ENCODE results near the gene C2orf76.

The C2orf76 gene

GRCh38 chr2:119319593-119319992 lies 47.0 kb downstream of the C2orf76 start:
- Histone ChIP-seq H3K36me3 (ENCODE audit: control insufficient read depth in 1 of 2, insufficient read depth in 2 of 2, low read length in 2 of 2) (no peaks in the 10 kb centered on the region), H2AK5ac (ENCODE audit: low read length) (no peak overlapping the region), H3K4me2 (ENCODE audit: low read length) (no peak overlapping the region), H4K91ac (ENCODE audit: low read depth, low read length) (no peak overlapping the region), H3K9me3 (ENCODE audit: insufficient read depth, low read depth, low read length) (no peaks in the 10 kb centered on the region), H3K79me2 (ENCODE audit: control insufficient read depth, insufficient read depth, low read length, poor library complexity) (no peaks in the 10 kb centered on the region), H4K8ac (ENCODE audit: low read depth, low read length) (no peak overlapping the region), H2BK120ac (ENCODE audit: insufficient read depth, low read length, poor library complexity) (no peak overlapping the region), H3K4ac (ENCODE audit: low read depth, low read length) (no peak overlapping the region), H2BK5ac (ENCODE audit: low read depth, low read length, poor library complexity) (no peak overlapping the region), H3K79me1 (ENCODE audit: low read length) (no peaks in the 10 kb centered on the region), H3K4me1 (ENCODE audit: control insufficient read depth in 1 of 2, insufficient read depth in 2 of 2, low read length in 2 of 2) (peaks cover 0 to 7% of the 10 kb centered on the region in 2 experiments), H3K27me3 (ENCODE audit: insufficient read depth, low read length) (no peaks in the 10 kb centered on the region), H3K14ac (ENCODE audit: low read length) (no peak overlapping the region), H3K27ac (ENCODE audit: low read depth, low read length) (no peak overlapping the region), H4K12ac (ENCODE audit: low read depth, low read length) (no peak overlapping the region), H3K18ac (ENCODE audit: low read length) (no peak overlapping the region), H3K4me3 (ENCODE audit: low read depth, low read length) (no peak overlapping the region), H3K23ac (ENCODE audit: low read length) (no peak overlapping the region), H2BK12ac (ENCODE audit: low read length) (no peak overlapping the region), H3K9ac (ENCODE audit: low read length) (no peak overlapping the region), H2AFZ (ENCODE audit: insufficient read depth, low read length, poor library complexity) (no peak overlapping the region)
- no peak for DNase-seq
- no CpG with 5 or more reads among the region's 7 CpGs for WGBS (ENCODE audit: extremely low coverage, insufficient coverage, insufficient read length)

- Histone ChIP-seq H3K27ac (ENCODE audit: low read depth, low read length) (peak overlapping the region; percentile 44), H3K9me3 (ENCODE audit: insufficient read depth, low read depth, low read length) (no peaks in the 10 kb centered on the region), H3K36me3 (ENCODE audit: control insufficient read depth in 1 of 2, insufficient read depth in 2 of 2, low read length in 2 of 2) (no peaks in the 10 kb centered on the region), H4K91ac (ENCODE audit: low read depth, low read length) (no peak overlapping the region), H2BK5ac (ENCODE audit: low read depth, low read length, poor library complexity) (no peak overlapping the region), H3K79me1 (ENCODE audit: low read length) (no peaks in the 10 kb centered on the region), H3K79me2 (ENCODE audit: control insufficient read depth, insufficient read depth, low read length, poor library complexity) (no peaks in the 10 kb centered on the region), H3K9ac (ENCODE audit: low read length) (no peak overlapping the region), H3K23ac (ENCODE audit: low read length) (no peak overlapping the region), H4K12ac (ENCODE audit: low read depth, low read length) (no peak overlapping the region), H4K8ac (ENCODE audit: low read depth, low read length) (no peak overlapping the region), H2BK12ac (ENCODE audit: low read length) (no peak overlapping the region), H2BK120ac (ENCODE audit: insufficient read depth, low read length, poor library complexity) (no peak overlapping the region), H3K4me1 (ENCODE audit: control insufficient read depth in 1 of 2, insufficient read depth in 2 of 2, low read length in 2 of 2) (peaks cover 0 to 2% of the 10 kb centered on the region in 2 experiments), H3K14ac (ENCODE audit: low read length) (no peak overlapping the region), H3K4me2 (ENCODE audit: low read length) (no peak overlapping the region), H3K4me3 (ENCODE audit: low read depth, low read length) (no peak overlapping the region), H3K27me3 (ENCODE audit: insufficient read depth, low read length) (no peaks in the 10 kb centered on the region), H3K18ac (ENCODE audit: low read length) (no peak overlapping the region), H2AFZ (ENCODE audit: insufficient read depth, low read length, poor library complexity) (no peak overlapping the region), H2AK5ac (ENCODE audit: low read length) (no peak overlapping the region), H3K4ac (ENCODE audit: low read depth, low read length) (no peak overlapping the region)
- DNase-seq: no peak
- WGBS (ENCODE audit: extremely low coverage, insufficient coverage, insufficient read length): no CpG with 5 or more reads among the region's 1 CpG
These were observed 49.1 kb downstream of the C2orf76 start for GRCh38 chr2:119317554-119317953.

GRCh38 chr2:119316066-119316465 lies 50.6 kb downstream of the C2orf76 start:
- Histone ChIP-seq H4K8ac (ENCODE audit: low read depth, low read length) (no peak overlapping the region), H3K27ac (ENCODE audit: low read depth, low read length) (no peak overlapping the region), H3K23ac (ENCODE audit: low read length) (no peak overlapping the region), H3K4me3 (ENCODE audit: low read depth, low read length) (no peak overlapping the region), H3K4me1 (ENCODE audit: control insufficient read depth in 1 of 2, insufficient read depth in 2 of 2, low read length in 2 of 2) (peaks cover 0 to 5% of the 10 kb centered on the region in 2 experiments), H2AK5ac (ENCODE audit: low read length) (no peak overlapping the region), H3K27me3 (ENCODE audit: insufficient read depth, low read length) (no peaks in the 10 kb centered on the region), H3K4ac (ENCODE audit: low read depth, low read length) (no peak overlapping the region), H3K18ac (ENCODE audit: low read length) (no peak overlapping the region), H2BK12ac (ENCODE audit: low read length) (peak overlapping the region; percentile 89), H3K4me2 (ENCODE audit: low read length) (no peak overlapping the region), H2AFZ (ENCODE audit: insufficient read depth, low read length, poor library complexity) (no peak overlapping the region), H3K9ac (ENCODE audit: low read length) (no peak overlapping the region), H3K79me2 (ENCODE audit: control insufficient read depth, insufficient read depth, low read length, poor library complexity) (no peaks in the 10 kb centered on the region), H4K12ac (ENCODE audit: low read depth, low read length) (no peak overlapping the region), H2BK5ac (ENCODE audit: low read depth, low read length, poor library complexity) (no peak overlapping the region), H3K9me3 (ENCODE audit: insufficient read depth, low read depth, low read length) (no peaks in the 10 kb centered on the region), H2BK120ac (ENCODE audit: insufficient read depth, low read length, poor library complexity) (no peak overlapping the region), H3K79me1 (ENCODE audit: low read length) (no peaks in the 10 kb centered on the region), H3K14ac (ENCODE audit: low read length) (no peak overlapping the region), H4K91ac (ENCODE audit: low read depth, low read length) (no peak overlapping the region), H3K36me3 (ENCODE audit: control insufficient read depth in 1 of 2, insufficient read depth in 2 of 2, low read length in 2 of 2) (no peaks in the 10 kb centered on the region)
- no CpG with 5 or more reads among the region's 3 CpGs for WGBS (ENCODE audit: extremely low coverage, insufficient coverage, insufficient read length)
- DNase-seq: peak in 1 of 2 donors; percentile 63

GRCh38 chr2:119315241-119315925 lies 51.3 kb downstream of the C2orf76 start:
- Histone ChIP-seq H3K9me3 (ENCODE audit: insufficient read depth, low read depth, low read length) (no peaks in the 10 kb centered on the region), H3K79me2 (ENCODE audit: control insufficient read depth, insufficient read depth, low read length, poor library complexity) (no peaks in the 10 kb centered on the region), H4K12ac (ENCODE audit: low read depth, low read length) (no peak overlapping the region), H3K4me2 (ENCODE audit: low read length) (no peak overlapping the region), H3K79me1 (ENCODE audit: low read length) (no peaks in the 10 kb centered on the region), H2AK5ac (ENCODE audit: low read length) (no peak overlapping the region), H4K8ac (ENCODE audit: low read depth, low read length) (no peak overlapping the region), H4K91ac (ENCODE audit: low read depth, low read length) (no peak overlapping the region), H3K18ac (ENCODE audit: low read length) (no peak overlapping the region), H3K4ac (ENCODE audit: low read depth, low read length) (no peak overlapping the region), H3K4me1 (ENCODE audit: control insufficient read depth in 1 of 2, insufficient read depth in 2 of 2, low read length in 2 of 2) (peaks cover 0 to 5% of the 10 kb centered on the region in 2 experiments), H3K23ac (ENCODE audit: low read length) (no peak overlapping the region), H3K9ac (ENCODE audit: low read length) (no peak overlapping the region), H3K27me3 (ENCODE audit: insufficient read depth, low read length) (no peaks in the 10 kb centered on the region), H2BK5ac (ENCODE audit: low read depth, low read length, poor library complexity) (no peak overlapping the region), H3K14ac (ENCODE audit: low read length) (no peak overlapping the region), H3K36me3 (ENCODE audit: control insufficient read depth in 1 of 2, insufficient read depth in 2 of 2, low read length in 2 of 2) (no peaks in the 10 kb centered on the region), H2BK120ac (ENCODE audit: insufficient read depth, low read length, poor library complexity) (no peak overlapping the region), H2BK12ac (ENCODE audit: low read length) (no peak overlapping the region), H3K27ac (ENCODE audit: low read depth, low read length) (no peak overlapping the region), H2AFZ (ENCODE audit: insufficient read depth, low read length, poor library complexity) (no peak overlapping the region), H3K4me3 (ENCODE audit: low read depth, low read length) (no peak overlapping the region)
- no CpG with 5 or more reads among the region's 4 CpGs for WGBS (ENCODE audit: extremely low coverage, insufficient coverage, insufficient read length)
- peak; percentile 6 to 91 for DNase-seq
